GM19397 (cell line): ENCODE measurements around the gene COL5A3.
"Not testable (repeated sequence)": the region's sequence is repeated elsewhere in the genome, so short reads cannot be mapped to it uniquely, and the experiment has no call there.

Source experiments
- ATAC-seq: cut with Tn5 transposase; IDR thresholded peaks from one replicate; pipeline ENCODE4 v1.9.1; 2021; ENCODE audit warnings: mild to moderate bottlenecking, moderate library complexity; ENCODE audit not compliant: unreplicated experiment

Gene COL5A3

DNA sequence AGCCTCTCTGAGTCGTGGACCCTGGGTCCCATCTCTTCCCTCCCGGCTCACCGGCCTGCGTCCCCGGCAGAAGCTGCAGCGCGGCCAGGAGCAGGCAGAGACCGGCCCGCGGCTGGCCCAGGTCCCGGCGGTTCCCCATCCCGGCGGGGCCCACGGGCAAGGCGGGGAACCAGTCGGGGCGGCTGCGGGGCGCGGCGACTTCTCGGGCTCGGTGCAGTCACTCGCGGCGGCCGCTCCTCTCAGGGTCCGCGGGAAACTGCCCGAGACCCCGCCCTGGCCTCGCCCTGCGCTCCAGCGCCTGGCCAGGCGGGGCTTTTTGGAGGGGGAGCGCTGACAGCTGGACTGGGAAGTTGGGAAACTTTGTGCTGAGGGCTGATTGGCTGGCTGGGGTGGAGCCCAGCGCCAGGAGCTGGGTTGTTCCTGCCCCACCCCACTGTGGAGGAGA, at the start of gene COL5A3:
TSS of gene COL5A3 (minus strand) at position 258 of the 445 bp plus-strand sequence. CDS start at position 139, 119 bp downstream.
- ATAC-seq, result no peak

DNA sequence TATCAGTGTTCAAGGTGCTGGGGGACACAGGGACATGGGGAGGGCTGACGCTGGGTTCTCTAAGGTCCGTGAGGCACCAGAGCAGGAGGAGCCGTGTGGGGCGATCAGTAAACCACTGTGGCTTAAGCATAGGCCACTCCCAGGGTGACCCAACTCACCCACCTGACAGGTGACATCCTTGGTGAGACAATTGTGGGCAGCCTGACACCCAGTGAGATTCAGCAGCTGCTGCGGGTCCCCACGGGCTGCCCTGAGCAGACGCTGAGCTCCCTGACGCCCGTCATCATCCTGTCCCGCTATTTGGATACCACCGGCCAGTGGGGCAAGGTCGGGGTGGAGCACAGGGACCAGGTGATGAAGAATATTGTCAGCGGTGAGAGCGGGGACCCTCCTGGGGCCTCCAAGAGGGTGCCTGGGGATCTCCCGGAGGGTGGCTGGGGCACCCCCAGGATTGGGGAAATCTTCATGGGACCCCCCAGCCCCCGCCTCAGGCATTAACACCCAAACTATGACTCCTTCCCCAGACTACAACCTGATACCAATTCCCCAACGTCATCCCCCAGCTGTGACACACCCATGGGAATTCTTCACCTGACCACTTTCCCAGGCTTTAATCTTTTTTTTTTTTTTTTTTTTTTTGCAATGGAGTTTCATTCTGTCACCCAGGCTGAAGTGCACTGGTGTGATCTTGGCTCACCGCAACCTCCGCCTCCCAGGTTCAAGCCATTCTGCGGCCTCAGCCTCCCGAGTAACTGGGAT, 42.5 kb upstream of the COL5A3 start:
- ATAC-seq, result no peak

DNA sequence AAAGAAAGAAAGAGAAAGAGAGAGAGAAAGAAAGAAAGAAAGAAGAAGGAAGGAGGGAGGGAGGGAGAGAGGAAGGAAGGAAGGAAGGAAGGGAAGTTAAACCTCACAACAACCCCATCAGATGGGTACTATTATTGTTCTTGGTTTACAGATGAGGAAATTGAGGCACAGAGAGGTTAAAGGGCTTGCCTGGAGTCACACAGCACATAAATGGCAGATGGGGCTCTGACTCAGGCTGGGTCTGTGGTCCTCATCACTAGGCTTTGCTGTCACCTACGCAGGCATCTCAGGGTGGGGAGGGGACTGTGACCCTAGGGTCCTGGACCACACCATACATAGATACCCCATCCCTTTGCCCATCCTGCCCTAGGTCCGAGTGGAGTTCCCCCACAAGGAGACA, 39.3 kb upstream of the COL5A3 start:
- no peak for ATAC-seq

DNA sequence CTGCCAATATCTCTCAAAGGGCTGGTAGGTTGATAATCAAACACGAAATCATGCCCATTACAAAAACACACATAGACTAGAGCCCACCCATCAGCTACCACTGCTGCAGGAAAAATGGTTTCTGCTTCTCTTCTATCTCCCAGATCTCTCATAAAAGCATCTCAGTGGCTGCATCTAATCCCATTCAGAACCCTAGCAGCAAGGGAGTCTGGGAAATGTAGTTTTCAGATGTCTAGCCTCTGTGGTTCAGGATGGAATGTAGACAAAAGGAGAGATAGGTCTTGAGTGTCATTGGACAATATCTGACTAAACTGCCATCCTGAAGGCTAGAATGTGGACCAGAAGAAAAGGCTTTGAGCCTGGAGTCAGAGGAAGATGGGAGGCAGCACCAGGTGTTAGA, 35.1 kb upstream of the COL5A3 start:
- no peak for ATAC-seq

DNA sequence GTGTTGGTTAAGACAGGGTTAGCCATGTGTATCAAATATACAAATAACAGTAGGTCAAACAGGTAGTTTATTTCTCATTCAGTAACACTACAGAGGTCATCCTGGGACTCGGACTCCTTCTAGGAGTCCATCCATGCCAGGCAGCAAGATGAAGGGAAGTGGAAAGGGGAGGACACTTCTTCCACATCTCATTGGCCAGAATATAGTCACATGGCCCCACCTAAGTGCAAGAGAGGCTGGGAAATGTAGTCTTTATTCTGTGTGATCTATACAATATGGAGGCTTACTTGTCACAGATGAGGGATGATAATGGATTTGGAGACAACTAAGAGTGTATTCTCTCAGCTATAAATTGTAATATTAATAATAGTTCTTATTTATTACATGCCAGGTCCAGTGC, 34.1 kb upstream of the COL5A3 start:
- ATAC-seq, result no peak

DNA sequence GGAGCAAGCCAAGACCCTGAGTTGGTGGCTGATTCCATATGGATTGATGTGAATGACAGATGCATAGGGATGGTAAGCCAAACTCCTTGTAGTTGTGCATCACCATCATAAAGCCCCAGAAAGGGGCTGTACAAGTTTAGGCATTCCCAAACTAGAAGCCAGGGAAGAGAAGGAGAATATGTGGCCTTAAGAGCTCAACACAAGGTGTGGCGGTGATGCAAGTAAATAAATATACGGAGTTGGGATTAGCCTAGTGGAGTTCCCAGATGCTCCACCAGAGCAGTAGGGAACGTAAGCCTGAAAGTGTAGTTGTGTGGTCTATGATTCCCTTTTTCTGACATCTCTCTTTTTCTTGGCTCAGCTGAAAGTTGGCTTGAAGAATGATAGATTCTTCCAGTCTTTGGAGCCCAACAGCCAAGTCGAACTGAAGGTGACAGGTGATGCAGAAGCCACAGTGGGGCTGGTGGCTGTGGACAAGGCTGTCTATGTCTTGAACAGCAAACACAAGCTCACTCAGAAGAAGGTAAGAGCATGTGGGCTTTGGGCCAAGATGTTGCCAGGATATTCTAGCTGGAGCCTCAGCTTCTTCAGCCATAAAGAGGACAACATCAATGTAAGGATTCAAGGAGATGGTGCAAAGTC, 33.1 kb upstream of the COL5A3 start:
- no peak for ATAC-seq

DNA sequence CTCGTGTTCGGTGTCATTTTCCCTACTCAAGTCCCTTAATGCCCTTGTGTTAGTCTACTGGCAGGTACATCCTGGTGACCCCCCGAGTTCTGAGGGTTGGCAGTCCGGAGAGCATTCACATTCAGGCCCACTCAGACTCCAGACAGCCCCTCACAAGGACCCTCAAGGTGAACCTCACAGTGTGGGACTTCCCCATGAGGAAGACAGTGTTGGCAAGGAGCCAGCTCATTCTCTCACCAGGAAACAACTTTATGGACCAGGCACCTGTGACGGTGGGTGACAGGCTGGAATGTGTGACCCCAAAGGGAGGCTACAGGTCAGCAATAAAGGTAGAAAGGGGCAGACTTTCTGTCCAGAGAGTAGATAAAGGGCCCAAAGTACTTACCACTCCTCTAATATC, 27.5 kb upstream of the COL5A3 start:
- ATAC-seq, result no peak

DNA sequence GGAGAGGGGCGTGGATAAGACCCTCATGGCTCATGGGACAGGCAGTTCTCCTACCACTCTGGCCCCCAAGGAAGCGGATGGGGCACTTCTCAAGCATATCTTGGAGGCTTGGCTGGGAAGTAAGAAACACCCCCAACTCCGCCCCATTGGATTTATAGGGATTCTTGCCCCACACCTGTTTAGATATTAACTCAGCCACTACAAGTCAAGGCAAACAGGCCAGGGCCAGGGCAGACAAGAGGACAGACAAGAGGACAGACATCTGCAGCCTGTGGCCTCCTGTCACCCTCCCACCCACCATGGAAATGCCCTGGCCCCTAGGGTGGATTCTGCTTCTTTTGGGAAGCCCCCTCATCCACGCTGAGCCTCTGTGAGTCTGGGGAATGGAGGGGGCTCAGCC, 27.1 kb upstream of the COL5A3 start:
- ATAC-seq, result no peak

DNA sequence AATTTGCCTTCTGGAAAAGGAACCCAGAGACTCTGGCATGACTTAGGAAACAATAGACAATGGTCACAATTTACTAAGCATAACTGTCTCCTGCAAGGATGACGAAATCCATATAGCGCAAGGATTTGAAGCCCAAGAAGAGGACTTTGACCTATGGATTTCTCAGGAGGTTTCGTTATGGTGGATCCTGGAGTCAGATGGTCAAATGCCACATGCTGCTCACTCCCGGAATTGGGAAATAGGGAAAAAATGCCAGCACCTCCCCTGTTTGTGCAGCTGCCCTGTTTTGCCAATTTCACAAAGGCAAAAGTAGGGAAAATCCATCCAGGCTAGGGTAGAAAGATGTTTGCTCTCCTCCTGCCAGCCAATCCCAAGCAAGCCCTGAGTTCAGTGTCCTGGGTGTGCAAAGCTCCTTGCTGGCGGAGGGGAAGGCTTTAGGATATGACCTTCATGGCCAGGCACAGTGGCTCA, 26.3 kb upstream of the COL5A3 start:
- no peak for ATAC-seq

DNA sequence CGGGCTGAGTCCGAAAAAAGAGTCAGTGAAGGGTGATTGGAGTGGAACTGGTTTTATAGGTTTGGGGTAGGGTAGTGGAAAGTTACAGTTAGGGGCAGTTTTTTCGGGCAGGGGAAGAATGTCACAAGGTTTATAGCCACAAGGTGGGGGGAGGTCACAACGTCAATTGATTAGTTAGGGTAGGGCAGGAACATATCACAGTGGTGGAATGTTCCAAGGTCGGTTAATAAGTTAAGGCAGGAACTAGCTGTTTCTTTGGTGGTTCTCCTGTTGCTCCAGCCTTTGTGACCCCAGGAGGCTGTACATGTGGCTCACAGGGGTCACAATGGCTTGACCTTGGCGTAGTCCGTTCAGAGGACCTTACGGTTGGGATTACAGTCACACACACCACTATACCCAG, 23.3 kb upstream of the COL5A3 start:
- no peak for ATAC-seq

DNA sequence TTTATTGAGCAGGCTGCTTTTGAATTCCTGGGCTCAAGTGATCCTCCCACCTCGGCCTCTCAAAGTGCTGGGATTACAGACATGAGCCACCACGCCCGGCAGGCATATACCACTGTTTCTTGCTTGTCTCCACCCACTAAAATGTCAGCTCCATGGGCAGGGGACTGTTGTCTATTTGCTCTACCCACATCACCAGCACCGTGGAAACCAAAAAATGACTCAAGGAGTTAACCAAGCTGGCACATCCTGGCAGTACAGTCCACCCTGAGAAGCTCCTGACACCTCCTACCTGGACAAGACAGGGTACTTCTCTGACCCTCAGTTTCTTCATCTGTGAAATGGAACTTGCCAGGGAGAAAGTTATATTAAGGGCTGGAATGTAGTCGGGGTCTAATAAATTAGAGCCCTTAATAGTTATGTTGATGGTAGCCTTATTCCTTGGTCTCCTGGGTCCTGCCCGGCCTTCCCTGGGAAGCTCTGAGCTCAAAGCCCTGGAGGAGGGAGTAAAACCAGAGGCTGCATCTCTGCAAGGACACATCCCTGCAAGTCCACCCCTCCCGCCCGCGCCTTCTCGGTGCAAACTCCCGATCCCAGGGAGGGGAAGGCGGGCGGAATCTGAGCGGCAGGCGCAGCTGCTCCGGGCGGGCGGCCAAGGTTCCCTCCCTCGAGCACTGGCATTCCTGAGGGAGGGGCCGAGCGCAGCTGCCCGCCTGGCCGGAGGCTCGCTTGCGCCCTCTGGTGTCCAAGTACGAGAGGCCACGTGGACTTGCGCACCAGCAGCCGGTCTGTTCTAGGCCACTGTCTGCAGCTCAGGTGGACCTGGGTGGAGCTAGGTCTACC, 17.1 kb upstream of the COL5A3 start:
- ATAC-seq, result no peak

DNA sequence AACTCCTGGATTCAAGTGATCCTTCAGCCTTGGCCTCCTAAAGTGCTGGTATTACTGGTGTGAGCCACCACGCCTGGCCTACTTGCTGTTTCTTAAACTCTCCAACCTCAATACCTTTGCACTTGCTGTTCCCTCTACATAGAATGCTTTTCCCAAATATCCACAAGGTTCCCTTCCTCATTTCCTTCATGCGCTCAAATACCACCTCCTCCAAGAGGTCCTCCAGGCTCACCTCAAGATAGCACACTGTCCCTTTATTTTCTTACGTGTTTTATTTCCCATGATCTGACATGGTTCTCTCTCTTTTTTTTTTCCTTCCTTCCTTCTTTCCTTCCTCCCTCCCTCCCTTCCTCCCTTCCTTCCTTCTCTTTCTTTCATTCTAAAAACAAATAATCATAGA, 16.4 kb upstream of the COL5A3 start:
- ATAC-seq, result no peak

DNA sequence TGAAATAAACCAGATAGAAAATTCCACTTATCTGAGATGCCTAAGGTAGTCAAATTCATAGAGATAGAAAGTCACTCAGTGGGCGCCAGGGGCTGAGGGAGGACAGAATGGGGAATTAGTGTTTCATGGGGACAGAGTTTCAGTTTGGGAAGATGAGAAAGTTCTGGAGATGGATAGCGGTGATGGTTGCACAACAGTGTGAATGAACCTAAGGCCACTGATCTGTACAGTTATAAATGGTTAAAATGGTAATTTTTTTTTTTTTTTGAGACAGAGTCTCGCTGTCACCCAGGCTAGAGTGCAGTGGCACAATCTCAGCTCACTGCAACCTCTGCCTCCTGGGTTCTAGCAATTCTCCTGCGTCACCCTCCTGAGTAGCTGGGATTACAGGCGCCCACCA, 12.8 kb upstream of the COL5A3 start:
- not testable (repeated sequence) for ATAC-seq

DNA sequence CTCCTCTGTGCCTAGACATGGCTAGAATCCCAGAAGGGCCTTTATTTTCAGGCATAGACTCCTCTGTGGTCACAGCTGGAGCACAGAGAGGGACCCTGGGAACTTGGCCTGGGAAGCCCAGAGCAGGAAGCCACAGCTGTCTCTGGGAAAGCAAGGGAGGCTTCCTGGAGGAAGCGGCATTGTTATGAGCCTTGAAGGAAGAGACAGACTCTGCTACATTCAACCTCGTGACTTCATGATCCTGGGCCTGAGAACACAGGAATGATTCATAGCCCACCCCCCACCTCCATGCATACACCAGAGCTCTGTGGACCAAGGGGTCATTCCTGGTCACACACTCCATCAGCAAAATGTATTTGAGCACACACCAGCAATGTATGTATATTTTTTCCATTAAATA, 11.6 kb upstream of the COL5A3 start:
- no peak for ATAC-seq

DNA sequence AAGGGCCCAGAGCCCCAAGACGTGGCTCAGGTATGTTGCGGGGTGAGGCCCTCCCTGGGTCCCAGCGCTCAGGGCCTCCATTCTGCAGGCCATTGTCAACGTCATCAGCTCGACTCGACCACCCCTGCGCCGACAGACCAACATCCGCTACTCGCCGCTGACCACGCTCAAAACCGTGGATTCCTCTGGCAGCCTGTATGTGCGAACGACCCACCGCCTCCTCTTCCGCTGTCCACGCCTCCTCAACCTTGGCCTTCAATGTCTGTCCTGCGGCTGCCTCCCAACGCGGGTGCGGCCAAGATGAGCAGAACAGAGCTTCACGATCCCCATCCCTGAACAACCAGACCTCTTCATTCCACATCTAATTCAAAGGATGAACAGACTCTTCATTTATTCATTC, 11.1 kb upstream of the COL5A3 start:
- ATAC-seq, result no peak

DNA sequence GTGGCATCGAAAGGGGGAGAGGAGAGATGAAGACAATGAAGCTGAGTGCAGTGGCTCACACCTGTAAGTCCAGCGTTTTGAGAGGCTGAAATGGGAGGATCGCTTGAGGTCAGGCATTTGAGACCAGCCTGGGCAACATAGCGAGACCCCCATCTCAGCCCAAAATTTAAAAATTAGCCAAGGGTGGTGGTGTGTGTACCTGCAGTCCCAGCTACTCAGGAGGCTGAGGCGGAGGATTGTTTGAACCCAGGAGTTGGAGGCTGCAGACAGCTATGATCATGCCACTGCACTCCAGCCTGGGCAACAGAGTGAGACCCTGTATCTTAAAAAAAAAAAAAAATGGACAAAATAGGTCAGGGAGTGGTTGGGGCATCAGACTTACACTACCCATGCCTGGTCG, 10.5 kb upstream of the COL5A3 start:
- ATAC-seq, result no peak

DNA sequence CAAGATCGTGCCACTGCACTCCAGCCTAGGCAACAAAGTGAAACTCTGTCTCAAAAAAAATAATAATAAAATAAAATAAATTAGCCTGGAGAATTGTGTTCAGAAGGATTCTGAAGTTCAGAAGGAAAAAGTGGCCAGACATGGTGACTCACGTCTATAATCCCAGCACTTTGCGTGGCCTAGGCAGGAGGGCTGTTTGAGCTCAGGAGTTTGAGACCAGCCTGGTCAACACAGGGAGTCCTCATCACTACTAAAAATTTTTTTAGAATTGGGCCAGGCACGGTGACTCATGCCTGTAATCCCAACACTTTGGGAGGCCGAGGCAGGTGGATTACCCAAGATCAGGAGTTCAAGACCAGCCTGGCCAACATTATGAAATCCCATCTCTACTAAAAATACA, 8.9 kb upstream of the COL5A3 start:
- no peak for ATAC-seq

DNA sequence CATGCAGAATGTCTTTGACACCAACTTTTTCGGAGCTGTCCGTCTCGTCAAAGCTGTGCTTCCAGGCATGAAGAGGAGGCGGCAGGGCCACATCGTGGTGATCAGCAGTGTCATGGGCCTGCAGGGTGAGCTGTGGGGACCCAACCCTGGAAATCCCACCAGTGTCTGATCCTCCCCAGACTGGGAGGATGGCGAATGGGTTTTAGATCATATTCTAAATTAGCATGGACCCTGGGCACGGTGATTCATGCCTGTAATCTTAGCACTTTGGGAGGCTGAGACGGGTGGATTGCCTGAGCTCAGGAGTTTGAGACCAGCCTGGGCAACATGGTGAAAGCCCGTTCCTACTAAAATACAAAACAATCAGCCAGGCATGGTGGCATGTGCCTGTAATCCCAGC, 8.5 kb upstream of the COL5A3 start:
- ATAC-seq, result no peak

DNA sequence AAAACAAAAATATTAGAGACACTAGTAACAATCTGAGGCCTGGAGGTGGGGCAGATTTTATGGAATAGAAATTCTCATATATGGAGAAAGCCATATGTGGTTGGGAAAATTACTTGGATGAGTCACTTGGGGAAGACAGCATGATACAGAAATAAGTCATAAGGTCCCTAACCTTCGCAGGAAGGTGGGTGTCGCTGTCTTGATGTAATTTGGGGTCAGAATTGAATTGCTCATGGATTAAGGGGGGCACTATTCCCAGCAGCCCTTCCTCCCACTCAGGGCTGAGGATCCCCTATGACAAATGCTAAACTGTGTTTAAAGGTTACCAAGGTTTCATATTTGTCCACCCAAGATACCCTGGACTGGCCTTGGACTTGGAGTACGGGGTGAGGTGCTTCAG, 8.0 kb upstream of the COL5A3 start:
- no peak for ATAC-seq

DNA sequence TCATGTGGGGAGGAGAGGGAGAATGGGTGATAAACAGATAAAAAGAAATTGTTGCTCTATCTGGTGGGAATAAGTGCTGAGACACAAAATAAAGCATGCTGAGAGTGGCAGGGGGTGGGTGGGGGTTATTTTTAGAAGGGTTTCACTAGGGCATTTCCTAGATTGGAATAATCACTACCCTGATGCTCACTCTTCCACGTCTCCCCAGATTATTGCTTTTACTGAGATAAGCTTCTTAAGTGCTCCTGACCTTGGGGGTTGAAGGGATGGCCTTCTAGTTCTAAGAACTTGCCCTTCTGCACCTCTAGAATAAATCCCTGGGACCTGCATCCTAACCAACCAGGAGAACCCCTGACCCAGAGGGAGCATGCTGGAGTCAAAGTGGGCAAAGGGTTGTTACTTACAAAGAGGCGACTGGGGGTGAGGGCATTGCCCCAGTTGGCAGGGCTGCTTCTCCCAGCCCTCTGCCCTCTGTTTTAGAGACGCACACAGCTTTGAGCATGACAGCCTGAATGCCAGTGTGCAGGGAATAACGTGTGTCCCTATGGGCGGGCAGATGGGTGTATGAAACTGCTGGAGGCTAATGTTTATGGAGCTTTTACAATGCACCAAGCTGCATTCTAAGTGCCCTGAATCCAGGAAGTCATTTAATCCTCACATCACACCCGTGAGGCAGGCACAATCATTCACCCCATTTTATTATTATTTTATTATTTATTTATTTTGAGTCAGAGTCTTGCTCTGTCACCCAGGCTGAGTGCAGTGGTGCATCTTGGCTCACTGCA, 3.7 kb upstream of the COL5A3 start:
- no peak for ATAC-seq

DNA sequence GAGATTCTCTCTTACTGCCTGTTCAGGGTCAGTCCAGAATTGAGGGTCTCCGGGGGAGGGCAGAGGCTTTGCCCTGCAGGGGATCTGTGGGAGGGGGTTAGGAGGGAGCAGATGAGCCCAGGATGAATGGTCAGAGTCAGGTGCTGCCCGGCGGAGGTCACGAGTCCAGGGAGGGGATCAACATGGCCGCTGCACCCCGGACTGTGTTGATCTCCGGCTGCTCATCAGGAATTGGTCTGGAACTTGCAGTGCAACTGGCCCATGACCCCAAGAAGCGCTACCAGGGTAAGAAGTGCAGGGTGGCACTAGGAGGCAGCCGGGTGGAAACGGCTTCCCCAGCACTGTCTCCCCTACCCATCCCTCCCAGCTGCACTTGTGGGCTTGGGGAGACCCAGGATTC, 3.0 kb upstream of the COL5A3 start, which contains the start of gene RDH8:
TSS of gene RDH8 (plus strand) at position 168 of the 400 bp plus-strand sequence. CDS start at position 183, 15 bp downstream.
- ATAC-seq, result no peak
